B cell (primary cell): Measurements from ENCODE around the gene PRTFDC1.

Experiments
- CTCF ChIP-seq: fragments of 200-600 bp; IDR thresholded peaks from one replicate; pipeline ENCODE4 v1.8.0; 2022; ENCODE audit warnings: antibody characterized with exemption, mild to moderate bottlenecking
- EZH2 ChIP-seq: IDR thresholded peaks from 2 replicates; pipeline ENCODE4 v1.6.1; 2012; ENCODE audit warnings: borderline replicate concordance, low read depth, mild to moderate bottlenecking, moderate library complexity, low read length; ENCODE audit not compliant: insufficient read depth, poor library complexity, severe bottlenecking

- TF ChIP-seq EZH2 (no peak), CTCF (no peak)
Observed at GRCh38 chr10:24804956-24805355, 147.4 kb downstream of the PRTFDC1 start.
